Activated CD4-positive, alpha-beta memory T cell treated with anti-CD3 and anti-CD28 coated beads for 36 hours (primary cell): ENCODE data around the gene DDR1. TPM values are rescaled to one million over a fixed set of nuclear protein-coding genes. Genes with fewer than 3 reads are reported as not detected.

Experiments
- CTCF ChIA-PET: fragments of 350-600 bp; sonication (Branson Sonifier 250); formaldehyde crosslinking; loops from one replicate; lab custom pipeline; 2021; ENCODE audit warnings: antibody characterized with exemption, inconsistent platforms; lab: Charles Lee
- POLR2A ChIA-PET: fragments of 350-600 bp; sonication (Branson Sonifier 250); formaldehyde crosslinking; loops from one replicate; lab custom pipeline; 2021; ENCODE audit warnings: antibody characterized with exemption; lab: Charles Lee
- DNase-seq: peaks from one replicate; pipeline ENCODE4 v3.0.0-alpha.2; 2020
- H3K27ac Mint-ChIP-seq: one replicate; pipeline ENCODE4 v1.8.0; 2021; ENCODE audit warnings: mixed read lengths
- H3K27me3 Mint-ChIP-seq: one replicate; pipeline ENCODE4 v1.8.0; 2021; ENCODE audit warnings: mixed read lengths
- H3K36me3 Mint-ChIP-seq: one replicate; pipeline ENCODE4 v1.8.0; 2021; ENCODE audit warnings: mixed read lengths
- H3K4me1 Mint-ChIP-seq: one replicate; pipeline ENCODE4 v1.8.0; 2021; ENCODE audit warnings: low read depth, mixed read lengths
- H3K4me3 Mint-ChIP-seq: one replicate; pipeline ENCODE4 v1.8.0; 2021; ENCODE audit warnings: mild to moderate bottlenecking, mixed read lengths
- H3K9me3 Mint-ChIP-seq: one replicate; pipeline ENCODE4 v1.8.0; 2021; ENCODE audit warnings: mixed read lengths
- intact Hi-C: fragments of 100-400 bp; cut with micrococcal nuclease; formaldehyde crosslinking; loops from one replicate; pipeline ENCODE4 v1.15.1; 2023
- microRNA-seq: library from miRNA; unstranded; fragments of <30 nt; microRNA quantifications from one replicate; pipeline ENCODE4 v1.2.0, GENCODE V29; 2022; ENCODE audit warnings: borderline number of aligned reads, borderline microRNAs expressed, borderline replicate concordance
- total RNA-seq, 2 experiments: library from RNA; stranded (reverse); gene quantifications; one replicate each; pipeline ENCODE4 v1.2.3, GENCODE V29; 2021

DDR1 gene
- total RNA-seq, 2 experiments from 2014 or later: 8.1 to 8.7 TPM

GRCh38 chr6:30947231-30947630 lies 62.9 kb downstream of the DDR1 start:
- ChIA-PET POLR2A (no interaction called here), CTCF (no interaction called here)
- DNase-seq: no peak
- Mint-ChIP-seq H3K27ac (no peak overlapping the region), H3K27me3 (peaks cover 55% of the 10 kb centered on the region), H3K9me3 (no peaks in the 10 kb centered on the region), H3K4me3 (no peak overlapping the region), H3K36me3 (no peaks in the 10 kb centered on the region), H3K4me1 (peaks cover 4% of the 10 kb centered on the region)
- intact Hi-C loops: no loop called here

GRCh38 chr6:30948811-30949210 lies 64.5 kb downstream of the DDR1 start:
- DNase-seq: no peak
- Mint-ChIP-seq H3K27me3 (peaks cover 42% of the 10 kb centered on the region), H3K36me3 (no peaks in the 10 kb centered on the region), H3K4me1 (no peaks in the 10 kb centered on the region), H3K4me3 (no peak overlapping the region), H3K9me3 (no peaks in the 10 kb centered on the region), H3K27ac (no peak overlapping the region)
- ChIA-PET POLR2A (no interaction called here), CTCF (interaction anchor here (0.7 kb wide), 1 partner anchor 270 kb away, joined by 4 read pairs; no protein-coding TSS in a partner anchor)
- intact Hi-C loops: no loop called here

Small RNAs within 50 kb of the gene (microRNA-seq; reads per million reads assigned to microRNA genes)
- not detected for gene MIR4640

Other genes starting within 250 kb of the DDR1 start
- gene C6orf136, start 237.4 kb upstream of the DDR1 start, total RNA-seq: 10 to 100 TPM; 32.7 to 37.5 TPM
- 10 to 100 TPM; 33.1 to 35.3 TPM for gene DHX16, start 211.5 kb upstream of the DDR1 start, total RNA-seq
- gene PPP1R18, start 197.9 kb upstream of the DDR1 start, total RNA-seq: 100 to 1,000 TPM; 172 to 183 TPM
- 10 to 100 TPM; 31.6 to 32.7 TPM for gene NRM, start 193.5 kb upstream of the DDR1 start, total RNA-seq
- gene MDC1, start 167.2 kb upstream of the DDR1 start, total RNA-seq: 10 to 100 TPM; 79.5 to 88.7 TPM
- gene TUBB, start 164.2 kb upstream of the DDR1 start, total RNA-seq: 1,000 to 10,000 TPM; 1,695 to 1,719 TPM
- 100 to 1,000 TPM; 226 to 231 TPM for gene FLOT1, start 141.8 kb upstream of the DDR1 start, total RNA-seq
- 100 to 1,000 TPM; 167 to 171 TPM for gene IER3, start 140.0 kb upstream of the DDR1 start, total RNA-seq
- gene GTF2H4, start 23.7 kb downstream of the DDR1 start, total RNA-seq: 10 to 100 TPM; 35.2 to 39.2 TPM
- gene VARS2, start 29.7 kb downstream of the DDR1 start, total RNA-seq: 10 to 100 TPM; 56.9 to 68.9 TPM
- not detected for gene SFTA2, start 47.7 kb downstream of the DDR1 start, total RNA-seq
- gene MUCL3, start 56.5 kb downstream of the DDR1 start, total RNA-seq: not detected
- not detected for gene MUC21, start 99.2 kb downstream of the DDR1 start, total RNA-seq
- gene MUC22, start 126.0 kb downstream of the DDR1 start, total RNA-seq: not detected
- not detected for gene C6orf15, start 228.1 kb downstream of the DDR1 start, total RNA-seq
- gene PSORS1C1, start 230.3 kb downstream of the DDR1 start, total RNA-seq: not detected
- not detected for gene CDSN, start 235.9 kb downstream of the DDR1 start, total RNA-seq